ENCODE data around the gene PTPN9. TPM values are rescaled to one million over a fixed set of nuclear protein-coding genes. Genes with fewer than 3 reads are reported as not detected.
A peak's percentile ranks its signal among the peaks of the same experiment; 100 is the strongest.

The PTPN9 gene
- total RNA-seq, 4 donors from 2014 or later: 7.3 to 15.5 (median 10.8) TPM

DNA sequence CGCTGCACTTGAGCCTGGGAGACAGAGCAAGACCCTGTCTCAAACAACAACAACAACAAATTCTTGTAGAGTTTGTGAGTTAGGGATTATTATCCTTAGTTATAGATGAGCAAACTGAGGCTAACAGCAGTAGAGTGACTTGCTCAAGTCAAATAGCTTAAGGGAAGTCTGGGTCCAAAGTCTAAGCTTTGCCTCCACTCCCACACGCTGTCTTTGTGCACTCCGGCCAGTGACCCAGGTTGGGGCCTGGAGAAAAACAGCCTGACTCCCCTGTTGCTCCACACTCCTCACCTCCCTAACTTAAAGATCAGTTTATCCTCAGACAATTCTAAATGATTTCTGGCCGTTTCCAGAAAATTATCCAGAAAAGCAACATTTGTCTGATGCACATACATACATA is 118.5 kb downstream of the PTPN9 start:
- intact Hi-C loops (cut with DNase I; ENCODE audit: low total_unique reads): no loop called here
- no peak for TF ChIP-seq POLR2A (IDR thresholded peaks at IDR 0.05)
- TF ChIP-seq, protein P1, sequence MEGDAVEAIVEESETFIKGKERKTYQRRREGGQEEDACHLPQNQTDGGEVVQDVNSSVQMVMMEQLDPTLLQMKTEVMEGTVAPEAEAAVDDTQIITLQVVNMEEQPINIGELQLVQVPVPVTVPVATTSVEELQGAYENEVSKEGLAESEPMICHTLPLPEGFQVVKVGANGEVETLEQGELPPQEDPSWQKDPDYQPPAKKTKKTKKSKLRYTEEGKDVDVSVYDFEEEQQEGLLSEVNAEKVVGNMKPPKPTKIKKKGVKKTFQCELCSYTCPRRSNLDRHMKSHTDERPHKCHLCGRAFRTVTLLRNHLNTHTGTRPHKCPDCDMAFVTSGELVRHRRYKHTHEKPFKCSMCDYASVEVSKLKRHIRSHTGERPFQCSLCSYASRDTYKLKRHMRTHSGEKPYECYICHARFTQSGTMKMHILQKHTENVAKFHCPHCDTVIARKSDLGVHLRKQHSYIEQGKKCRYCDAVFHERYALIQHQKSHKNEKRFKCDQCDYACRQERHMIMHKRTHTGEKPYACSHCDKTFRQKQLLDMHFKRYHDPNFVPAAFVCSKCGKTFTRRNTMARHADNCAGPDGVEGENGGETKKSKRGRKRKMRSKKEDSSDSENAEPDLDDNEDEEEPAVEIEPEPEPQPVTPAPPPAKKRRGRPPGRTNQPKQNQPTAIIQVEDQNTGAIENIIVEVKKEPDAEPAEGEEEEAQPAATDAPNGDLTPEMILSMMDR (IDR thresholded peaks at IDR 0.05): no peak

DNA sequence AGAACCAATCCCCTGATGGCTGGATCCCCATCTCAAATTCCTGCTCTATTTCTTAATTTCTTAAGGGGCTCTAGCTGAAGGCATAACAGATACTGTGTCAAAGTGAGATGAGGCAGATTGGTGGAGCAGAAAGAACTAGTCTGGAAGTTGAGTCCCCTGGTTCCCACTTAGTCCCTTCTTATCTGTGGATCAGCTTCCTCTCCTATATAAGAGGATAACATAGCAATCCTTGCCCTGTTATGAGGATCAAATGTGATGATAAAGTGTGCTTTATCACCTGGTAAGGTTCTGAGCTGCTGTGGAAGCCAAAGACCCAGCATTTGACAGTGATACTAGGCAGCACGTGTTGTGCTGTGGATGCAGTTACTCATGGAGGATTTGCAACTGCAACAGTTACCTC is 119.5 kb downstream of the PTPN9 start:
- intact Hi-C loops (cut with DNase I; ENCODE audit: low total_unique reads): no loop called here
- DNase-seq (ENCODE audit: low spot score in 2 of 2): no peak
- WGBS, 2 donors: 38 to 80% methylated on average over 1 of the region's 1 CpG
- no peak overlapping the region for H3K4me3 ChIP-seq (ENCODE audit: low read depth, poor library complexity, severe bottlenecking)
- TF ChIP-seq, protein P1 (IDR thresholded peaks at IDR 0.05): no peak
- no peak for TF ChIP-seq POLR2A (IDR thresholded peaks at IDR 0.05)

More for the DNA sequence above, 118.5 kb downstream of the PTPN9 start:
- 91 to 96% methylated on average over 4 of the region's 4 CpGs for WGBS, 2 donors
- H3K4me3 ChIP-seq (ENCODE audit: low read depth, poor library complexity, severe bottlenecking): no peak overlapping the region
- DNase-seq (ENCODE audit: low spot score in 2 of 2): no peak

DNA sequence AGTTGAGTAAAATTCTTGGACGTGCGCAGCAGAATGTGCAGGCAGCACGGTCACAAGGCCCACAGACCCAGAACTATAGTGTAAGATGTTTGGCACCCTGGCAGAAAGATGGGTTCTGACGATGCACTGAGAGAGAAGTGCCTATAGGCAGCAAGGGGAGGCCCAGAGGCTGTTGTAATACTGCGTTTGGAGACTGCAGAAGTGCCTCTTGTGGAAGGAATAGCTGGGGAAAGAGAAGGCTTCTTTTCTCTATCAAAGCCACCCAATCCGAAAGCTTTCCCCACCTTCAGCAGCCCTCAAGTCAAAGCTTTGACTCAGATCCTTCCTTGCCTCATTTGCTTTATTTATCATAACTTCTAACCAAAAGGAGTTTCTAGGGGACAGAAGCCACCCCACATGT is 122.4 kb downstream of the PTPN9 start:
- DNase-seq (ENCODE audit: low spot score in 2 of 2): no peak
- TF ChIP-seq, protein P1 (IDR thresholded peaks at IDR 0.05): no peak
- no peak for TF ChIP-seq POLR2A (IDR thresholded peaks at IDR 0.05)
- no peak overlapping the region for H3K4me3 ChIP-seq (ENCODE audit: low read depth, poor library complexity, severe bottlenecking)
- WGBS, 2 donors: 52 to 62% methylated on average over 6 of the region's 6 CpGs
- intact Hi-C loops (cut with DNase I; ENCODE audit: low total_unique reads): no loop called here

DNA sequence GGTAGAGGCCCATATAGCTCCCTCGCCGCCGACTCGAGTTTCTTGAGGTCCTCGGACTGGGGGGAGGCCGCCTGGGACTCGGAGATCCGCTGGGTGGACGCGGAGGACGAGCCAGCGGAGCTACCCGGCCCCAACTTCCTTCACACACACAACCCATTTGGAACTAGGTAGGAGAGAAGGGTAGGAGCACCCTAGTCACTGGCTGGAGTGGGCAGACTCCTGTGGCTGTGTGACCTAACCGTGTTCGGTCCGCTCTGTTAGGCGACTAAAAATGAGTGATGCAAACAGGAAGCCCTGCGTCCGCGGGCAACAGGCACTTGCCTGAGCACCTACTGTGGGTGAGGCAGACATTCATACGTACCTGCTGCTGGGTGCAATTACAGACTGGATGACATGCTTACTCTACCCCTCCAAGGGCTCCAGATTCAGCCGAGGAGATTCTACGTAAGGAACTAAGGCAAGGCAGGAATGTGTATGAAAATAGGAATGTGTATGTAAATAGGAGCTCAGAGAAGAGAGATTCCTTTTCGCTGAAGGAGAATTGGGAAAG is 123.1 kb downstream of the PTPN9 start:
- H3K4me3 ChIP-seq (ENCODE audit: low read depth, poor library complexity, severe bottlenecking): peak overlapping the region; percentile 81
- 2% methylated on average over 24 of the region's 24 CpGs for WGBS, 2 donors
- TF ChIP-seq, protein P1 (IDR thresholded peaks at IDR 0.05): no peak
- no peak for TF ChIP-seq POLR2A (IDR thresholded peaks at IDR 0.05)
- DNase-seq (ENCODE audit: low spot score in 2 of 2): no peak
- intact Hi-C loops (cut with DNase I; ENCODE audit: low total_unique reads): no loop called here

DNA sequence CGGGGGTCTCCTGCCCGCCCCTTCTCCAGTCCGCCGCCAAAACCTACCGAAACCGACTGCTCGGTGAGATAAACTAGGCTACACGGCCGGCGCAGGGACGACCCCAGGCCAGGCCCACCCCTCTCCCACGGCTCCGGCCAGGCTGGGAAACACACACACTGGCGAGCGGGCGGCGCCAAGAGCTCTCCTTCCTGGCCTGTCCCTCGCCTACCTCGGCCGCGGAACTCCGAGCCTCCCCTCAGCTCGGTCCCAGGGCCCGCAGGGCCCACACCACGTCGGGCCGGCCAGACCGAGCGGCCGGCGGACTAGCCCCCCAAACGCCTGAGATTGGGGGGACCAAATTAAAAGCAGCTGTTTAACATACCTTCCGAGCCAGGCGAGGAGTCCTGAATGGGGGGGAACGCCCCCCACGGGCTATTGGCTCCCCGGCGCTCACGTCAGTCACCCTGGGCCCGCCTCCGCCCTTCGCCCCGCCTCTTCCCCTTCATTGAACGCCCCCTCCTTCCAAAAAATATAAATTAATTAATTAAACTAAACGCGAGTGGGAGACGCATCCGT is 123.6 kb downstream of the PTPN9 start:
- peak overlapping the region; percentile 81 for H3K4me3 ChIP-seq (ENCODE audit: low read depth, poor library complexity, severe bottlenecking)
- 0% methylated on average over 26 to 36 of the region's 48 CpGs for WGBS, 2 donors
- TF ChIP-seq, protein P1 (IDR thresholded peaks at IDR 0.05): no peak
- no peak for TF ChIP-seq POLR2A (IDR thresholded peaks at IDR 0.05)
- intact Hi-C loops (cut with DNase I; ENCODE audit: low total_unique reads): no loop called here
- DNase-seq (ENCODE audit: low spot score in 2 of 2): peak; percentile 88 to 97
